Activated T-cell treated with anti-CD3 and anti-CD28 coated beads for 4 hours (primary cell): Measurements from ENCODE around the gene NPR3.

ENCODE experiments used
- DNase-seq: peaks from one replicate; pipeline ENCODE4 v3.0.0-alpha.2; 2020

NPR3 gene

DNA sequence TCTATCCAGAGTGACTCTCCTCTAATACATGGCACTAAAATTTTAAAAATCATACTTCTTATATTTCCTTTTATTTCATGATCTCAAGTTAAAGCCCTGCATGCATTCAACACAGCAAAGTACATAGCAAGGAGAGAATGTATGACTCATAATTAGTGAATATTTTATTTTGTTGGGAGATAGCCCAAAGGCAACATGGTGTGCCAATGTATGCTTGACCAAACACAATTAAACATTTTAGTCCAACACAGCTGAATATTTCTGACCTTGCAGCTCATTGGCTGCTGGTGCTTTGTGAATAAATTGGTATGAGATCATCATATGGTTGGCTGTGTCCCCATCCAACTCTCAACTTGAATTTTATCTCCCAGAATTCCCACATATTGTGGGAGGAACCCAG, 103.5 kb downstream of the NPR3 start:
- no peak for DNase-seq

DNA sequence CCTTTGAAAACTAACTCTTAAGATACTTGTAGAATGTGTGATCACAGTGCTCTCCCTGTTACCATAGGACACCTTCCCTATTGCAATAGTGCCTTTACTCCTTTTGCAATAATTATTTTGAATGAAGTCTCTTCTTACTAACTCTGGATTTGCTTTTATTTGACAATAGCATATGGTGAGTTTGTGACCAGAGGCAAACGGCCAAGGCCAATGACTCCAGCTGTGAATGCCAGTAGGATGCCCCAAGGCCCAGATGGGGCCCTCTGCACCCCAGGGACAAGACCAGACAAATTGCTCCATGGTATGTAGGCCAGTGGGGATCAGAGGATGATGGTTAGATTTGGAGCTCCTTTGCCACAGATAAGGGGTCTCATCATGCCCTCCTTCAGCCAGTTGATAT, 116.9 kb downstream of the NPR3 start:
- DNase-seq, result no peak

DNA sequence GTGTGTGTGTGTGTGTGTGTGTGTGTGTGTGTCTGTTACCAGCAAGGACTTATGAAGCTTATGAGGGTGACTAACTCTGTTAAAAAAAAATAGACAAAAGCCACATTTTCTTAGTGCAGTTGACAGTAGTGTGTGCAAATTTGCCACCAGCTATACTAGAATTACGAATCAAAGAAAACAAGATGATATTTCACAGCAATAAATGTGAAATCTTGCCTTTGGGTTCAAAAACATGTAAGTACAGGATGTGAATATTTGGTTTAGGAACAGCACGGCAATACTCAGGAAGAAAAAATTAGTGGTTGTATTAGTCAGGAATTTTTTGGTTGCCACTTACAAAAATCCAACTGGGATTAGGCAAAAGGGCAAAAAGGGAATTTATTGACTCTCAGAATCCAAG, 117.4 kb downstream of the NPR3 start:
- no peak for DNase-seq

DNA sequence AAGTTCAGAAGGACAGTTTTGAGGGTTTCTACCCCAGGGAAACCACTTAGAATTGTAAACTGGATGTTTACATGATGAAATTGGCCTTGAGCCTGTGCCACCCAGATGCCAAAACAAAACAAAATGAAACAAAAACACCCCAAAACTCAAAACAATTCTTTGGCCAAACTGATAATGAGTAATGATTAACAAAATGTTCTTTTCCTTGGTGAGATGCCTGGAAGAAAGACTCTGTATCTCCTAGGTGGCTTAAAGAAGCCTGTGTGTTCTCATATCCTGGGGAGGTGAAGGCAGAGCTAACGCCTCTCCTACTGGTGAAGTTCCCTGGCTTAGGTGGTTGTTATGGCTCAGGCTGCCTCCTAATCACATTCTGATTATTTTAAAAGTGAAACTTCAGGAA, 120.5 kb downstream of the NPR3 start:
- DNase-seq, result no peak

DNA sequence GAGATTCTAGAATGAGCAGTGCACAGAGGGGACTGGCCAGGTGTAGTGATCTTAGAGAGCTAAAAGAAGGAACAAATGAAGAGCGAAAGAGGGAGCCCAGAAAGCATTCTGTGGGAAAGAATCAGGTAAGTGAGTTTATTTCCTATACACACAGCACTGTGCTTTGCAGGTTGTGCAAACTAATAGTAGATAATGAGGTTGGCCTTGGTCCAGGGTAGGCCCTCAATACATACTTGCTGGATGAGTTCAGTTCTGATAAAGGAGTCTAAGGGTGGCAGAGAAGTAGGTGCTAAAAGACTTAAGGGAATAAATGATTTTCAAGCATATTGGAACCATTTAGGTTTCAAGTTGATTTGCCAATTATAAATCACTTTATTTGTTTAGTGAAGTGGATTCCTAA, 122.0 kb downstream of the NPR3 start:
- DNase-seq, result no peak

DNA sequence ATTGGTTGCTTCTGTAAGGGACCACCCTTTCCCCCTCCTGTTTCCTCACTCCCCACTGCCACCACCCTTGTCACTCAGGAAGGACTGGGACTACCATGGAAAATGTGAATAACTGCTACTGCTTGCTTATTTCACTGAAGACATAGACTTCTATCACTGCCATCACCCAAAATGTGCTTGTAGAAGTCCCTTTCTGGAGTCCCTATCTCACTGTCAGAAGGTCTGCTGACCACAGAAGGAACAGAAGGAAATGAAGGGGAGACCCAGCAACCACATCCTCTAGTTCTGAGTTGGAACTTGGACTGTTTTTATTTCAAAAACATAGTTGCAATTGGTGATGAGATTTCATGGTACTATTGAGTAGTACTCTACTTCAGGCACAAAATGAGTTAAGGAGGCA, 122.5 kb downstream of the NPR3 start:
- no peak for DNase-seq

DNA sequence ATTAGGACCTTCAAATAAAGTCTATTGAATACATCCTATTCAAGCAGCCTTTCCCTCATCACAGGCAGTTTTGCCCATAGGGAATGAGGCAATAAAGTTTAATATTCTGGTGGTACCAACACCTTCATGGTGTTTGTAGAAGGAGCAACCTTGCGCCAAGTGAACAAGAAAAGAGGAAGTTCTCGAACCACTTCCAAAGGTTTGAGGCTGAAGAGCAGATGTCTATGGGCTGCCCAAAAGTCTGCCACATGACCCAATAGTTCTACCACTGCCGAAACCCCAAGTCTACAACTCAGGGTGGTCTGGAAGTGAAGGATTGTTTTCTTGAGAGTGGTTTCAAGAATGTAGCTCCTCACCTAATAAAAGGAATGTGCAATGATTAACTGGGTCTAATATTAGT, 123.1 kb downstream of the NPR3 start:
- no peak for DNase-seq

DNA sequence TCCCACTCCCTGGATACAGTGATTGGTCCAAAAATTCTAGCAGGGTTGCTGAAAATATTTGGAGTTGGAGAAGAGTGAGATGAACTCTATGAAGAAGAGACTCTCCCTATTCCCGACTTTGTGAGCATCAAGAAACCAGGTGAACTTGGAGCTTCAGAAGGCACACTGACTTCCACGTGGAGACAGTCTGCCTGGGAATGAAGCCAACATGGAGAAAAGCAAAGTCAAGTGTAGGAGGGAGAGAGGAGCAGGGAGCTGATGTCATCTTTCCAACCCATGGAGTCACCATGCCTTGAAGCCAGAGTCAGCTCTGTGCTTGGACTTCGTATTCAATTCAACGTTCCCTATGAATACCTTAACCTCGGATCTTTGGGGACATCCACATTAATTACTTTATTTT, 125.1 kb downstream of the NPR3 start:
- DNase-seq, result no peak

DNA sequence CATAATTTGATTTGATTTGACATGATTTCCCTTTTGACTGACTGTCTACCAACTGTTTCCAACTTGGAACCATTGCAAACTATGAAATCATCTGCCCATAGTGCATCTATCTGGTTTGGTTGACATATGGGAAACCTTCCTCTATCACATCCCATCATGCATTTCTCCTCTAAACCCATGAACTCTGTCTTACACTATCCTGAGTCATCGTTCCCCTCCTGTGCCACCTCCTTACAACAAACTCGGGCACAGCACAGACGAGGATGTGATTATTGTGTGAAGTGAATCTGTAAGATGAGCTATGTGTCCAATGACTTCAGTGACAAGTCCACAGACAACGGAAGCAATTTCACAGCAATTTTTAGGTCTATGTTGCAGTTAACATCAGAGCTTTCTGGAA, 126.1 kb downstream of the NPR3 start:
- no peak for DNase-seq

DNA sequence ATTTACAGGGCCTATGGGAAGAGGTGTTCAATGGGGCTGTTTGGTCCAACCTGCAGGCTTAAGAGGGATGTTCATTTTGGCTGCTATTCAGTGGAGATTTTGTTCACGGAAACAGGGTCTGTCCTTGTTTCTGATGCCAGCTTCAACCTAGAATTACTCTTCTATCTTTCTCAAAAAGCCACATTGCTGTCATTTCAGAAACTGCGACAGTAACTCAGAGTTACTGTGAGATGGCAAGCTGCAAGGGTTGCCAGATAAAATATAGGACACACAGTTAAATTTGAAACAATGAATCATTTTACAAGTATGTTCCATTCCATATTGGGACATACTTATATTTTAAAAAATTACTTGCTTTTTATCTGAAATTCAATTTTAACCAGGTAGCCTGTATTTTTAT, 128.0 kb downstream of the NPR3 start:
- DNase-seq, result no peak

DNA sequence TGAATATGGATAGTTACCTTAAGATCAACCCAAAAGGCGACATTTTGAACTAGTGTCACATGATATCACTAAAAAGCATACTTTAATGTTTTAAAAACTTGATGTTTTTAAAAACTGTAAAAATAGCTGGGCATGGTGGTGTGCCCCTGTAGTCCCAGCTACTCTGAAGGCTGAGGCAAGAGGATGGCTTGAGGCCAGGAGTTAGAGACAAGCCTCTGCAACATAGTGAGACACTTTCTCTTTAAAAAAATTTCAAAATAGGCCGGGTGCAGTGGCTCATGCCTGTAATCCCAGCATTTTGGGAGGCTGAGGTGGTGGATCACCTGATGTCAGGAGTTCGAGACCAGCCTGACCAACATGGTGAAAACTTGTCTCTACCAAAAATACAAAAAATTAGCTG, 129.5 kb downstream of the NPR3 start:
- DNase-seq, result no peak
